ENCODE data around the gene EVA1A. TPM values are rescaled to one million over a fixed set of nuclear protein-coding genes. Genes with fewer than 3 reads are reported as not detected.

Gene EVA1A, protein sequence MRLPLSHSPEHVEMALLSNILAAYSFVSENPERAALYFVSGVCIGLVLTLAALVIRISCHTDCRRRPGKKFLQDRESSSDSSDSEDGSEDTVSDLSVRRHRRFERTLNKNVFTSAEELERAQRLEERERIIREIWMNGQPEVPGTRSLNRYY
- total RNA-seq (1 to 10 TPM in 2 of 4 donors, under 1 TPM in 2; 0.57 to 2.5 (median 1.1) TPM), polyA plus RNA-seq (under 1 TPM; 0.51 to 0.83 (median 0.76) TPM)
- long read RNA-seq, donor 1, partial matches to known transcripts, result 0 of 3 reads
- long read RNA-seq, donor 1, other reads (novel, unspliced or antisense), result 2 of 3 reads
- long read RNA-seq, donor 2, result 0 reads

GRCh38 chr2:75560768-75561565 lies at the start of gene EVA1A:
Gene EVA1A, minus strand, starts transcription at chr2:75560939. Its CDS starts 42,799 bp downstream, at chr2:75518140.
- TF ChIP-seq, protein P1, sequence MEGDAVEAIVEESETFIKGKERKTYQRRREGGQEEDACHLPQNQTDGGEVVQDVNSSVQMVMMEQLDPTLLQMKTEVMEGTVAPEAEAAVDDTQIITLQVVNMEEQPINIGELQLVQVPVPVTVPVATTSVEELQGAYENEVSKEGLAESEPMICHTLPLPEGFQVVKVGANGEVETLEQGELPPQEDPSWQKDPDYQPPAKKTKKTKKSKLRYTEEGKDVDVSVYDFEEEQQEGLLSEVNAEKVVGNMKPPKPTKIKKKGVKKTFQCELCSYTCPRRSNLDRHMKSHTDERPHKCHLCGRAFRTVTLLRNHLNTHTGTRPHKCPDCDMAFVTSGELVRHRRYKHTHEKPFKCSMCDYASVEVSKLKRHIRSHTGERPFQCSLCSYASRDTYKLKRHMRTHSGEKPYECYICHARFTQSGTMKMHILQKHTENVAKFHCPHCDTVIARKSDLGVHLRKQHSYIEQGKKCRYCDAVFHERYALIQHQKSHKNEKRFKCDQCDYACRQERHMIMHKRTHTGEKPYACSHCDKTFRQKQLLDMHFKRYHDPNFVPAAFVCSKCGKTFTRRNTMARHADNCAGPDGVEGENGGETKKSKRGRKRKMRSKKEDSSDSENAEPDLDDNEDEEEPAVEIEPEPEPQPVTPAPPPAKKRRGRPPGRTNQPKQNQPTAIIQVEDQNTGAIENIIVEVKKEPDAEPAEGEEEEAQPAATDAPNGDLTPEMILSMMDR (IDR thresholded peaks at IDR 0.05), result no peak
- H3K27ac ChIP-seq, result peak within 1 kb of the TSS; percentile 50
- H3K27me3 ChIP-seq (ENCODE audit: insufficient read depth in 3 of 3, low read length in 2 of 3), result peaks cover 0 to 46% (median 0%) of the 10 kb centered on the region in 3 donors
- DNase-seq (peak in 1 of 2 donors; percentile 30), ATAC-seq (peak; percentile 26 to 65 (median 48))
- peaks cover 5% of the 10 kb centered on the region for H3K4me1 ChIP-seq
- intact Hi-C loops (cut with DNase I), result no loop called here
- WGBS, 3 donors, result 3 to 4% (median 3%) methylated on average over 35 to 46 of the region's 46 CpGs
- H3K36me3 ChIP-seq (ENCODE audit: insufficient read depth in 1 of 2, low read depth in 1 of 2), result no peaks in the 10 kb centered on the region
- no peaks in the 10 kb centered on the region for H3K9me3 ChIP-seq
- peak within 1 kb of the TSS; percentile 70 for H3K4me3 ChIP-seq

- H3K4me1 ChIP-seq, result no peaks in the 10 kb centered on the region
- H3K36me3 ChIP-seq (ENCODE audit: insufficient read depth in 1 of 2, low read depth in 1 of 2), result no peaks in the 10 kb centered on the region
- TF ChIP-seq, protein P1 (IDR thresholded peaks at IDR 0.05), result no peak
- 65 to 67% (median 66%) methylated on average over 7 of the region's 7 CpGs for WGBS, 3 donors
- ATAC-seq (no peak), DNase-seq (no peak)
- H3K9me3 ChIP-seq, result no peaks in the 10 kb centered on the region
- intact Hi-C loops (cut with DNase I), result loop anchor here (5.0 to 10.0 kb wide), 5 partner anchors 143 to 693 kb away; no protein-coding TSS in a partner anchor
- no peak overlapping the region for H3K4me3 ChIP-seq
- peaks cover 0 to 29% (median 0%) of the 10 kb centered on the region in 3 donors for H3K27me3 ChIP-seq (ENCODE audit: insufficient read depth in 3 of 3, low read length in 2 of 3)
- H3K27ac ChIP-seq, result no peak overlapping the region
Measured at GRCh38 chr2:75609937-75610508, 49.3 kb upstream of the EVA1A start.

GRCh38 chr2:75609334-75609689 lies 48.6 kb upstream of the EVA1A start:
- ATAC-seq, result no peak
- H3K27me3 ChIP-seq (ENCODE audit: insufficient read depth in 3 of 3, low read length in 2 of 3), result peaks cover 0 to 29% (median 1%) of the 10 kb centered on the region in 3 donors
- DNase-seq, result no peak
- WGBS, 3 donors, result 44 to 51% (median 45%) methylated on average over 5 of the region's 5 CpGs
- H3K27ac ChIP-seq, result no peak overlapping the region
- no peaks in the 10 kb centered on the region for H3K36me3 ChIP-seq (ENCODE audit: insufficient read depth in 1 of 2, low read depth in 1 of 2)
- no peaks in the 10 kb centered on the region for H3K4me1 ChIP-seq
- no peaks in the 10 kb centered on the region for H3K9me3 ChIP-seq
- TF ChIP-seq, protein P1 (IDR thresholded peaks at IDR 0.05), result no peak
- intact Hi-C loops (cut with DNase I), result loop anchor here (5.0 to 10.0 kb wide), 4 partner anchors 145 to 692 kb away; no protein-coding TSS in a partner anchor
- no peak overlapping the region for H3K4me3 ChIP-seq

DNA sequence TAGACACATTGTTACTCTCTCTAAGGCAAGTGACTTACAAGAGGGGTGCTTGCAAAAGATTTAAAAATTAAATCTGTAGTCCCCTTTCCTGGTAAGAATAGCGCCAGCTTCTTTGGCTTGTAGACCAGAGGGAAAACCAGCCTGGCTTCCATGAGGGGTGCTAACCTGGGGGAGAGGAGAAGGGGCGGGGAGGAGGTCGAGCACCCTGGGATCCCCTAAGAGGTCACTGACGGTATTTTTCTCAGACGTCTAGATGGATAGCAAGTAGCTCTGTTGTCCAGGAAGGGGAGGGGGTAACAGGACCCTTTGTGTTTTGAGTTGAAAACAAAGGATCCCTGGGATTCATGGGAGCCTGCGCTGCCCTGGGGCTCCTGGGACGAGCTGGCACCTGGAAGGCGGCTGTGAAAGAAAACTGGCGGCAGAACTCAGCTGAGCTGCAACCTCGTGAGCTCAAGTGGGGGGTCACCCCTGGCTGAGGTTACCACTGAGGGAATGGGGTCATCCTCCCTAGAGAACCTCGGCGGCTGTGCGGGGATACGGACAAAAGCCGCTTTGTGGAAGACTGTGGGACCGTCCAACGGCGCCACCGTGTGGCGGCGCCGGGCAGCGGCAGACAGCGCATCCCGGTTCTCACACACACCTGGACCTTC lies 48.1 kb upstream of the EVA1A start:
- Histone ChIP-seq H3K4me1 (no peaks in the 10 kb centered on the region), H3K27me3 (ENCODE audit: insufficient read depth in 3 of 3, low read length in 2 of 3) (peaks cover 0 to 29% (median 1%) of the 10 kb centered on the region in 3 donors), H3K4me3 (peak overlapping the region; percentile 35), H3K27ac (no peak overlapping the region), H3K9me3 (no peaks in the 10 kb centered on the region), H3K36me3 (ENCODE audit: insufficient read depth in 1 of 2, low read depth in 1 of 2) (no peaks in the 10 kb centered on the region)
- DNase-seq, result peak; percentile 38 to 66
- intact Hi-C loops (cut with DNase I), result loop anchor here (5.0 to 10.0 kb wide), 4 partner anchors 144 to 692 kb away; no protein-coding TSS in a partner anchor
- ATAC-seq, result peak; percentile 79 to 92 (median 82)
- WGBS, 3 donors, result 7 to 12% (median 10%) methylated on average over 25 of the region's 25 CpGs
- TF ChIP-seq, protein P1 (IDR thresholded peaks at IDR 0.05), result peak; percentile 85

All from psoas muscle (tissue), 8 donors.